Neuronal stem cell (in vitro differentiated cells): ENCODE data around the gene SIAE.

ENCODE experiments used
- DNase-seq: peaks from one replicate; pipeline ENCODE4 v3.0.0-alpha.2; 2013; ENCODE audit warnings: low spot score
- H2AFZ ChIP-seq: one replicate; pipeline ENCODE4 v1.6.1; 2013; ENCODE audit warnings: mild to moderate bottlenecking, low read length, inconsistent platforms
- H2AK5ac ChIP-seq: 2 replicates; pipeline ENCODE4 v1.6.1; 2013; ENCODE audit warnings: low read depth, mild to moderate bottlenecking, inconsistent platforms, low read length, moderate library complexity, mixed read lengths
- H2BK120ac ChIP-seq: 2 replicates; pipeline ENCODE4 v1.6.1; 2013; ENCODE audit warnings: low read depth, mild to moderate bottlenecking, inconsistent platforms, low read length, moderate library complexity, mixed read lengths
- H2BK12ac ChIP-seq: one replicate; pipeline ENCODE4 v1.6.1; 2013; ENCODE audit warnings: low read length, inconsistent platforms
- H2BK15ac ChIP-seq: 2 replicates; pipeline ENCODE4 v1.6.1; 2013; ENCODE audit warnings: mild to moderate bottlenecking, low read length, inconsistent platforms, mixed read lengths
- H2BK5ac ChIP-seq: one replicate; pipeline ENCODE4 v1.6.1; 2013; ENCODE audit warnings: inconsistent platforms, mild to moderate bottlenecking, low read length, moderate library complexity
- H3K14ac ChIP-seq: one replicate; pipeline ENCODE4 v1.6.1; 2013; ENCODE audit warnings: low read length, inconsistent platforms
- H3K18ac ChIP-seq: 2 replicates; pipeline ENCODE4 v1.6.1; 2013; ENCODE audit warnings: low read length, inconsistent platforms
- H3K23ac ChIP-seq: 2 replicates; pipeline ENCODE4 v1.6.1; 2013; ENCODE audit warnings: low read depth, mild to moderate bottlenecking, mixed read lengths, low read length, inconsistent platforms; ENCODE audit not compliant: poor library complexity
- H3K27ac ChIP-seq: replicated peaks from 3 replicates; pipeline ENCODE4 v1.5.1; 2013; ENCODE audit warnings: low read length, inconsistent platforms
- H3K27me3 ChIP-seq, 3 experiments: 2 replicates each; pipeline ENCODE4 v1.6.1; 2013; ENCODE audit warnings: low read length in 3 of 3, mild to moderate bottlenecking in 2 of 3, inconsistent platforms in 1 of 3, low read depth in 1 of 3, mixed read lengths in 1 of 3, moderate library complexity in 1 of 3; ENCODE audit not compliant: control insufficient read depth in 3 of 3, insufficient read depth in 3 of 3
- H3K36me3 ChIP-seq, 2 donors: replicated peaks in 1 of 2; 2 replicates each; pipeline ENCODE4 v1.6.1; 2013; ENCODE audit warnings: low read length in 2 of 2; ENCODE audit not compliant: control insufficient read depth in 2 of 2, insufficient read depth in 2 of 2
- H3K4ac ChIP-seq: 2 replicates; pipeline ENCODE4 v1.6.1; 2013; ENCODE audit warnings: inconsistent platforms, mild to moderate bottlenecking, low read length, moderate library complexity
- H3K4me1 ChIP-seq, 2 donors: 1 replicate in 1 of 2; 2 replicates in 1 of 2; pipeline ENCODE4 v1.6.1; 2013; ENCODE audit warnings: low read length in 2 of 2, low read depth in 1 of 2; ENCODE audit not compliant: control insufficient read depth in 2 of 2, insufficient read depth in 1 of 2
- H3K4me2 ChIP-seq: one replicate; pipeline ENCODE4 v1.6.1; 2013; ENCODE audit warnings: mild to moderate bottlenecking, low read length, inconsistent platforms; ENCODE audit not compliant: insufficient read depth, poor library complexity, severe bottlenecking
- H3K4me3 ChIP-seq, 2 donors: 2 replicates each; pipeline ENCODE4 v1.5.1; 2013; ENCODE audit warnings: low read length in 2 of 2, mild to moderate bottlenecking in 2 of 2, inconsistent platforms in 1 of 2, moderate library complexity in 1 of 2
- H3K79me1 ChIP-seq: one replicate; pipeline ENCODE4 v1.6.1; 2013; ENCODE audit warnings: low read depth, mild to moderate bottlenecking, inconsistent platforms, low read length, moderate library complexity
- H3K9ac ChIP-seq: one replicate; pipeline ENCODE4 v1.6.1; 2013; ENCODE audit warnings: mild to moderate bottlenecking, low read depth, low read length, inconsistent platforms; ENCODE audit not compliant: poor library complexity
- H3K9me3 ChIP-seq, 2 donors: replicated peaks in 1 of 2; 2 replicates each; pipeline versions ENCODE3 to v1.6.1; 2013; ENCODE audit warnings: low read length in 2 of 2, mild to moderate bottlenecking in 2 of 2, inconsistent platforms in 1 of 2, low read depth in 1 of 2, mixed read lengths in 1 of 2, moderate library complexity in 1 of 2; ENCODE audit not compliant: control insufficient read depth in 2 of 2, insufficient read depth in 1 of 2
- H4K8ac ChIP-seq: one replicate; pipeline ENCODE4 v1.6.1; 2013; ENCODE audit warnings: low read depth, mild to moderate bottlenecking, inconsistent platforms, low read length, moderate library complexity
- H4K91ac ChIP-seq: one replicate; pipeline ENCODE4 v1.6.1; 2013; ENCODE audit warnings: low read length, low read depth, mild to moderate bottlenecking, inconsistent platforms; ENCODE audit not compliant: poor library complexity
- WGBS, 2 donors: extraction: QIAGEN DNeasy Blood & Tissue Kit; methylation state at CpG; one replicate each; pipeline ENCODE4 v1.1.7; 2013; ENCODE audit warnings: missing lambda C conversion rate in 2 of 2, mixed read lengths in 1 of 2; ENCODE audit not compliant: insufficient read length in 2 of 2, insufficient replicate concordance in 1 of 2; ENCODE audit errors: extremely low coverage in 2 of 2; 5-methylcytosine and 5-hydroxymethylcytosine counted together

The SIAE gene

GRCh38 chr11:124640666-124641065 lies 32.9 kb downstream of the SIAE start:
- Histone ChIP-seq H3K27ac (no peak overlapping the region), H3K18ac (no peak overlapping the region), H3K79me1 (no peaks in the 10 kb centered on the region), H4K8ac (no peak overlapping the region), H3K14ac (no peak overlapping the region), H3K36me3 (peaks cover 1 to 42% of the 10 kb centered on the region in 2 donors), H3K4me1 (peaks cover 0 to 5% of the 10 kb centered on the region in 2 donors), H3K4ac (no peak overlapping the region), H4K91ac (no peak overlapping the region), H2AFZ (no peak overlapping the region), H2BK5ac (no peak overlapping the region), H3K9ac (no peak overlapping the region), H3K9me3 (peaks cover 4 to 6% of the 10 kb centered on the region in 2 donors), H3K23ac (no peak overlapping the region), H3K27me3 (no peaks in the 10 kb centered on the region), H2BK12ac (no peak overlapping the region), H2BK15ac (no peak overlapping the region), H2AK5ac (no peak overlapping the region), H2BK120ac (no peak overlapping the region), H3K4me3 (no peak overlapping the region), H3K4me2 (no peak overlapping the region)
- WGBS, 2 donors, result no CpG with 5 or more reads among the region's 5 CpGs
- no peak for DNase-seq

- no peak overlapping the region for H3K4ac ChIP-seq
- H3K27me3 ChIP-seq, result no peaks in the 10 kb centered on the region
- no peak overlapping the region for H3K4me2 ChIP-seq
- peaks cover 1 to 57% of the 10 kb centered on the region in 2 donors for H3K36me3 ChIP-seq
- peaks cover 4 to 6% of the 10 kb centered on the region in 2 donors for H3K9me3 ChIP-seq
- H2BK120ac ChIP-seq, result no peak overlapping the region
- H3K27ac ChIP-seq, result no peak overlapping the region
- WGBS, 2 donors, result no CpG with 5 or more reads among the region's 1 CpG
- H3K18ac ChIP-seq, result no peak overlapping the region
- H3K14ac ChIP-seq, result no peak overlapping the region
- H4K91ac ChIP-seq, result no peak overlapping the region
- H2BK12ac ChIP-seq, result no peak overlapping the region
- H3K79me1 ChIP-seq, result no peaks in the 10 kb centered on the region
- H3K23ac ChIP-seq, result no peak overlapping the region
- H4K8ac ChIP-seq, result no peak overlapping the region
- DNase-seq, result no peak
- no peak overlapping the region for H2BK5ac ChIP-seq
- peaks cover 0 to 2% of the 10 kb centered on the region in 2 donors for H3K4me1 ChIP-seq
- no peak overlapping the region for H2AFZ ChIP-seq
- no peak overlapping the region for H2BK15ac ChIP-seq
- no peak overlapping the region for H3K4me3 ChIP-seq
- no peak overlapping the region for H2AK5ac ChIP-seq
- H3K9ac ChIP-seq, result no peak overlapping the region
Observed at GRCh38 chr11:124639186-124639585, 34.4 kb downstream of the SIAE start.

GRCh38 chr11:124638500-124638899 lies 35.0 kb downstream of the SIAE start:
- no CpG with 5 or more reads among the region's 3 CpGs for WGBS, 2 donors
- no peak for DNase-seq

GRCh38 chr11:124635932-124636331 lies 37.6 kb downstream of the SIAE start:
- peaks cover 10 to 89% of the 10 kb centered on the region in 2 donors for H3K36me3 ChIP-seq
- no peak overlapping the region for H3K9ac ChIP-seq
- DNase-seq, result no peak
- no peak overlapping the region for H3K18ac ChIP-seq
- H3K23ac ChIP-seq, result no peak overlapping the region
- H3K4me2 ChIP-seq, result no peak overlapping the region
- H3K14ac ChIP-seq, result no peak overlapping the region
- no peaks in the 10 kb centered on the region for H3K4me1 ChIP-seq
- no peak overlapping the region for H3K4ac ChIP-seq
- H3K9me3 ChIP-seq, result peaks cover 4% of the 10 kb centered on the region in 2 donors
- no peak overlapping the region for H2BK120ac ChIP-seq
- no peak overlapping the region for H2BK15ac ChIP-seq
- no peak overlapping the region for H2AFZ ChIP-seq
- H3K27me3 ChIP-seq, result no peaks in the 10 kb centered on the region
- no peaks in the 10 kb centered on the region for H3K79me1 ChIP-seq
- no peak overlapping the region for H2AK5ac ChIP-seq
- H4K8ac ChIP-seq, result no peak overlapping the region
- H3K4me3 ChIP-seq, result no peak overlapping the region
- H2BK5ac ChIP-seq, result no peak overlapping the region
- no CpG with 5 or more reads among the region's 3 CpGs for WGBS, 2 donors
- H4K91ac ChIP-seq, result no peak overlapping the region
- H2BK12ac ChIP-seq, result no peak overlapping the region
- H3K27ac ChIP-seq, result no peak overlapping the region

More at GRCh38 chr11:124638500-124638899, 35.0 kb downstream of the SIAE start:
- no peak overlapping the region for H3K18ac ChIP-seq
- H2BK5ac ChIP-seq, result no peak overlapping the region
- no peak overlapping the region for H3K4me3 ChIP-seq
- no peak overlapping the region for H2AK5ac ChIP-seq
- H3K14ac ChIP-seq, result no peak overlapping the region
- peaks cover 1 to 63% of the 10 kb centered on the region in 2 donors for H3K36me3 ChIP-seq
- no peaks in the 10 kb centered on the region for H3K79me1 ChIP-seq
- H3K9ac ChIP-seq, result no peak overlapping the region
- H4K91ac ChIP-seq, result no peak overlapping the region
- H3K23ac ChIP-seq, result no peak overlapping the region
- H3K4me1 ChIP-seq, result no peaks in the 10 kb centered on the region
- H3K27ac ChIP-seq, result no peak overlapping the region
- no peak overlapping the region for H3K4me2 ChIP-seq
- no peak overlapping the region for H2BK120ac ChIP-seq
- no peak overlapping the region for H4K8ac ChIP-seq
- no peak overlapping the region for H2AFZ ChIP-seq
- peaks cover 4 to 6% of the 10 kb centered on the region in 2 donors for H3K9me3 ChIP-seq
- no peak overlapping the region for H2BK15ac ChIP-seq
- H3K27me3 ChIP-seq, result no peaks in the 10 kb centered on the region
- no peak overlapping the region for H2BK12ac ChIP-seq
- H3K4ac ChIP-seq, result no peak overlapping the region
